Amygdala (tissue), 56 donors: Measurements from ENCODE around the gene FAM229B.
"Not testable (repeated sequence)": the region's sequence is repeated elsewhere in the genome, so short reads cannot be mapped to it uniquely, and the experiment has no call there.

Source experiments
- DNase-seq, 56 donors: peaks; one replicate each; lab custom pipeline; 2025; lab: John Stamatoyannopoulos, UW

Gene FAM229B, protein sequence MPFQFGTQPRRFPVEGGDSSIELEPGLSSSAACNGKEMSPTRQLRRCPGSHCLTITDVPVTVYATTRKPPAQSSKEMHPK

GRCh38 chr6:112087136-112087911 lies at the start of gene FAM229B, which contains the start of gene TUBE1:
FAM229B (plus strand) TSS chr6:112087591; CDS start chr6:112099284, 11,693 bp downstream.
TUBE1 (minus strand) TSS chr6:112087482; CDS start chr6:112087434, 48 bp downstream.
- DNase-seq: peak in 55 of 56 donors; percentile 42 to 97 (median 90)

DNA sequence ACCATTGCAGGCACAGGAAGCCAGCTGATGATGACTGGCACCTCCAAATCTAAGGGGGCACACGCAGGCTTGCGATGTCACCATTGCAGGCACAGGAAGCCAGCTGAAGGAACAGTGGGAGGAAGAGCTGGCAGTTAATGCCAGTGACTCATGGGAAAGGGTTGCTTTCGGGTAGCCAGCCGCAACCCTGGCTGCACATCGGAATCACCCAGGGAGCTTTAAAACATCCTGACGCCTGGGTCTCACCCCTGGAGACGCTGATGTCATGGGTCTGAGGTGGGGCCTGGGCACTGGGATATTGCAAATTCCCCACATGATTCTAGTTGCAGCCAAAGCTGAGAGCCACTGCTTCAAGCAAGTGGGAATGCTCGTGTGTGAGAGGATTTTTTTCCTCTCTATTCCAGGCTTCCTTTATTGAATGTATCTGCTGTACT lies 49.6 kb upstream of the FAM229B start:
- DNase-seq: peak in 41 of 56 donors; percentile 6 to 84 (median 39)

GRCh38 chr6:112038268-112038667 lies 49.1 kb upstream of the FAM229B start:
- peak in 1 of 56 donors; percentile 6 for DNase-seq

- DNase-seq: no peak
These were observed 48.5 kb upstream of the FAM229B start for GRCh38 chr6:112038756-112039430.

DNA sequence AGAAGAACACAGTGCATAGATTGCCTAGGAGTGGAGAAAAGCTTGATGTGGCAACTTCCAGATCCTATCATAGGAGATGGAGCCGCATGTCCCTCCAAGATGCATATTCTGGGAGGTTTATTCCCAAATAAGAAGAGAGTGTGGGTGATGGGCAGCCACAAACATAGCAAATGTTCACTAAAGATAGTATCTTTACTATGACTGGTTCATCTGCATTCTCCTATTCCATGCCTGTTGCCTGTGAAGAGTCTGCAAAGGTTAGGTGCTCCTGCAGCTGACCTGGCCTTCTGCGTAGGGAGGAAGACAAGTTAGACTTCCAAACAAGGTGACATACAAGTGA lies 48.0 kb upstream of the FAM229B start:
- no peak for DNase-seq

DNA sequence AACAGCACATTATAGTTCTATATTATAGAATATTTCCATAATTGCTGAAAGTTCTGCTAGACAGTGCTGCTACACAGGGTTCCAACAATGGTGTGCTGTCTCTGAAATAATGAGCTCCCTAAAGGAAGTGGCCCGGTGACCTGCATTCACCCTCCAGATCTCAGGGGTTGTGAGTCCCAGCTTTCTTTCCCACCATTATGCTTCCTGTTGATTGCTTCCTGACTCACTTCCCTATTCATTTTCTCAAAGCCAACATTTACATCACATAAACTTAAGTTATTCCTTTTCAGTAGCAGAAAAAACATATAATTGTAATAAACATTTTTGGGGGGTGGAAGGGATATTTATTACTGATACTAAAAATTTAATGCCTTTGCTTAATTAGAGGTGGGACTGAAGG lies 46.4 kb upstream of the FAM229B start:
- no peak for DNase-seq

- DNase-seq: no peak
These were observed 45.9 kb upstream of the FAM229B start for GRCh38 chr6:112041535-112041934.

DNA sequence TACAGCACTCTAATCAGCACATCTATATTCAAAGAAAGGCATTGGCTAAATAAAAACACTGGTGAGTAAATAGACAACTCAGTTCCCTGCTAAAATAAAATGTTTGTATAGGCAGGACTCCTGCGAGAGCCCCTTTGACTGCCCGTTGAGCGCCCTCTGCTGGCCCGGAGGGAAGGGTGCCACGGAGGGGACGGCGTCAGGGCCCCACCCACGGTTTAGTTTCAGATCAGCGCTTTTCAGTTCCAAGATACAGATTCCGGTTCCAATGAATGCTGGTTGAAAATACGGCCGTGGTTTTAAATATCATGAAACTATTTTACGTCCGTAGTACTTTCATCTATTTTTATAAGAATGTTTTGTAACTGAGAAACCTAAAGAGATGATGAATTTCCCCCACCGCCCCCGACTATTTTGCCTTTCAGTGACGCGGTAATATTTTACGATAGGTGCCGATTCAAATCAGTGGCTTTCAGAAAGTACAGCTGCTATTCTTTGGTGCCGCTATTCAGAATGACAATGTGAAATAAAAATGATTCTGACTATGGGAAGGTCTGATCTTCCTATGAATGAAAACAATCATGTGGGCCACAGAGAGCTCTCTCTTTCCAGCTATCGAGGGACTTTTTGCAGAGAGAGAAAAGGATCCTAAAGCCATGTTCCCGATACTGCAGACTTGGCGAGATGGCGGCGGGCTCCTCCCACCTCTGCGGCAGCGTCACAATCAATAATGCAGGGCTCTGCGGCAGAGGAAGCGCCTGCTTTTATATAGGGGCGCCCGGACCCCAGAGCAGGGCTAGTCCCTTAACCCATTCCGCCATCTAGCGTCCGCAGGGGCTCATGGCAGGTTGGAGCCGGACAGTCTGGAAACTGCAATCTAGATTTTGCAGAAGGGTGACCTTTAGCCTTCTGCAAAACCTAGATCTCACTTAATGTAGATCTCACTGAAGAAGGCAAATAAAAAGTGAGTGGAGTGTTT lies 44.1 kb upstream of the FAM229B start:
- peak; percentile 15 to 92 (median 78) for DNase-seq

DNA sequence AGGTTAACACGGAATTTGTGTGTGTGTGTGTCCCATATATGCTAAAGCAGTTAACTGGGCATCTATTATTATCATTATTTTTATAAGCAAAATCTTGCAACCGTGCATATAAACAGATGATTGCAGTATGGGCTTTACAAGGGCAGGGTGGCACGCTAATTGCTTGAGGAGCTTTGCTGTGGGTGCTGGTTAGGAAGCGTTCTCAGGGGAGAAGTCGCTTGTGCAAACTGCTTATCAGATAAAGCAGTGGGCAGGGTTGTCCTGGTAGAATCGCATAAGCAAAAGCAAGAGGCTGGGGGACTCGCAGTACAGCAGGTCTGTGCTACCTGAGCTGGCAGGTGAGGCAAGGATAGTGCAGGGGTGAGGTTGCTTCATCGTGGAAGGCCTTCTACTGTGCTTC lies 43.2 kb upstream of the FAM229B start:
- DNase-seq: no peak

DNA sequence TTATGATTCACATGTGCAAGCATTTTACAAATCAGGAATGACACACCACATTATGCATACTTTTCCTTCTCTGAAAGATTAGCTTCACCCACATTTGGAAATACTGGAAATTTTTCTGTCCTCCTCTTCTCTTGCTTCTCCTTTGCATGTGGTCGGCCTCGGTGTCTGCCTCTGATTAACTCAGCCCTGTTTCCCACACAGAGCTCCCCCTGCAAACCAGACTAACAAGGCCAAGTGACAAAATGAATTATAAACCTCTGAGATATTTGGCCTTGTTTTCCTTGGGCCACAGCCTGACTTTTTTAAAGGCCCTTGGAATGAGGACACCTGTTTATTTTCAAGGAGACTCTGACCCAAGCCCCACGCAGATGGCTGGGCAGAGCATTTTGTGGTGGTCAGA lies 42.5 kb upstream of the FAM229B start:
- DNase-seq: no peak

DNA sequence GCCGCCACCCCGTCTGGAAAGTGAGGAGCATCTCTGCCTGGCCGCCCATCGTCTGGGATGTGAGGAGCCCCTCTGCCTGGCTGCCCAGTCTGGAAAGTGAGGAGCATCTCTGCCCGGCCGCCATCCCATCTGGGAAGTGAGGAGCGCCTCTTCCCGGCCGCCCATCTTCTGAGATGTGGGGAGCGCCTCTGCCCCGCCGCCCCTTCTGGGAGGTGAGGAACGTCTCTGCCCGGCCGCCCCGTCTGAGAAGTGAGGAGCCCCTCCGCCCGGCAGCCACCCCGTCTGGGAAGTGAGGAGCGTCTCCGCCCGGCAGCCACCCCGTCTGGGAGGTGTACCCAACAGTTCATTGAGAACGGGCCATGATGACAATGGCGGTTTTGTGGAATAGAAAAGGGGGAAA lies 39.9 kb upstream of the FAM229B start:
- not testable (repeated sequence) for DNase-seq

- DNase-seq: no peak
These were observed 38.2 kb upstream of the FAM229B start for GRCh38 chr6:112049026-112049799.

DNA sequence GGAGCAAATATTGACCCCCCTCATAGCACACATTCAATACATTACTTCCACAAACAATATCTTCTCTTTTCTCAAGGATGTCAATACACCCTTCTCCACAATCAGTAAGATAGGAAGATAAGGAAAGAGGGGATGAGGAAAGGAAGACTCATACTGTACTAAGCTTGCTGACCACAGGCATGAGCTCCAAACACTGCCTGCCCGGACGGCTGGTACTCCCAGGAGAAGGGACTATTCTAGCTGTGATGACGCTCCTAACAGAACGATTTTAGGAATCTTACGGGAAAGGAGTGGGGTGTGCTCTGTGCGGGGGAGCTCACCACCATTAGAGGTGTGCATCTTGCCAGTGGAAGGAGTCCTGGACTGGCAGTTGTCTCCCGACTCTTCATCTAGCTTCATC lies 37.4 kb upstream of the FAM229B start:
- DNase-seq: no peak

DNA sequence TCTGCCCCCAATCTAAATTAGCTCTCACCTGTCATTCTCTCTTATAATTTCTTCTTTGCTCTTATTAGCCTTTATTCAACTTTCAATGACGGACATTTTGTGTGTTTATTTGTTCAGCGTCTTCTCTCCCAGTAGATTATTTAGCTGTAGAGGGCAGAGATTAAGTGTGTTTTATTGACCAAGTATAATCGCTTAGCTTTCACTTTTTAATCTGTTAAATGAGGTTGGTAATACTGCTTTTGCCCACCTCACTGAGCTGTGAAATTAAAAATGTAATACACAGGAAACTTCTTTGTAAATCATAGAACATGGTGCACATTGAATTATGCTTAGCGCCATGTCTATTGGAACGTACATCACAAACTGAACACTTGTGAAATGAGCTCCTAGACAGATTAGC lies 37.0 kb upstream of the FAM229B start:
- no peak for DNase-seq

GRCh38 chr6:112051251-112051740 lies 36.1 kb upstream of the FAM229B start:
- DNase-seq: not testable (repeated sequence)

GRCh38 chr6:112054001-112054400 lies 33.4 kb upstream of the FAM229B start, which contains the start of gene CCN6:
CCN6 (plus strand) TSS chr6:112054104; CDS start chr6:112054358, 254 bp downstream.
- no peak for DNase-seq

GRCh38 chr6:112054555-112055190 lies 32.7 kb upstream of the FAM229B start:
- DNase-seq: no peak

- no peak for DNase-seq
These were observed 29.0 kb upstream of the FAM229B start for GRCh38 chr6:112058243-112059032.
